Activated T-cell treated with anti-CD3 and anti-CD28 coated beads, Interleukin-2, amount 50 U/mL, for 4 hours (primary cell): ENCODE data around the gene GPR37. TPM values are rescaled to one million over a fixed set of nuclear protein-coding genes. Genes with fewer than 3 reads are reported as not detected.

Experiments used
- ATAC-seq, 2 donors: fragments of 200-7000 bp; cut with Tn5 transposase; one replicate each; pipeline ENCODE4 v1.10.0; 2021
- DNase-seq: peaks from one replicate; pipeline ENCODE4 v3.0.0-alpha.2; 2020
- H3K27me3 Mint-ChIP-seq: one replicate; pipeline ENCODE4 v1.8.0; 2021; ENCODE audit warnings: low read depth, mixed read lengths
- H3K36me3 Mint-ChIP-seq: one replicate; pipeline ENCODE4 v1.8.0; 2022; ENCODE audit warnings: mixed read lengths; ENCODE audit not compliant: insufficient read depth
- H3K4me1 Mint-ChIP-seq: one replicate; pipeline ENCODE4 v1.8.0; 2021; ENCODE audit warnings: low read depth, mixed read lengths
- H3K4me3 Mint-ChIP-seq: one replicate; pipeline ENCODE4 v1.8.0; 2021; ENCODE audit warnings: mild to moderate bottlenecking, moderate library complexity, mixed read lengths
- H3K9me3 Mint-ChIP-seq: one replicate; pipeline ENCODE4 v1.8.0; 2021; ENCODE audit warnings: mixed read lengths
- total RNA-seq, 3 donors: library from RNA; stranded (reverse); gene quantifications; one replicate each; pipeline ENCODE4 v1.2.1, GENCODE V29; 2021

The GPR37 gene
- total RNA-seq, 3 donors from 2014 or later = not detected

- DNase-seq = no peak
- Mint-ChIP-seq H3K27me3 (peaks cover 2% of the 10 kb centered on the region), H3K36me3 (no peaks in the 10 kb centered on the region), H3K4me1 (no peaks in the 10 kb centered on the region), H3K4me3 (no peak overlapping the region), H3K9me3 (no peaks in the 10 kb centered on the region)
- no peak for ATAC-seq
These were observed 41.5 kb downstream of the GPR37 start for GRCh38 chr7:124724079-124724478.

DNA sequence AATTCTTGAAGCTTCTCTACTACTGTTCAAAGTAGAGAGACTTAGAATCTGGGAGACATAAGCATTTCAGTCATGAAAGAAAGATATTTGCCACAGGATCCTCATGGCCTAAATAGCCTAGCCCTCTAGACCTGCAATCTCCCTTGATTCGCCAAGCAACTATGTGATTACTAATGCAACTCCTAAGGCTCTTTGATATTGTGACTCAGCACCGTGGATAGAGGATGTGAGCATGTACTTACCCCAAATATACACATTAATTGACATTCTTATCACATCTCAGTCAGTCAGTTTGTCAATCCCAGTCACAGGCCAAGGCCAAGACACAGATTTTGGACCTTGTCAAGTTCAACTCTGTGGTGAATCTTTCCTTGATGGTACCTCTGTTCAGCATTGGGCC is 42.6 kb downstream of the GPR37 start:
- DNase-seq (no peak), ATAC-seq (no peak)
- Mint-ChIP-seq H3K9me3 (no peaks in the 10 kb centered on the region), H3K36me3 (no peaks in the 10 kb centered on the region), H3K27me3 (peaks cover 2% of the 10 kb centered on the region), H3K4me1 (no peaks in the 10 kb centered on the region), H3K4me3 (no peak overlapping the region)

GRCh38 chr7:124722292-124722691 is 43.3 kb downstream of the GPR37 start:
- DNase-seq (no peak), ATAC-seq (no peak)
- Mint-ChIP-seq H3K27me3 (peaks cover under 1% of the 10 kb centered on the region), H3K9me3 (no peaks in the 10 kb centered on the region), H3K36me3 (no peaks in the 10 kb centered on the region), H3K4me3 (no peak overlapping the region), H3K4me1 (no peaks in the 10 kb centered on the region)

DNA sequence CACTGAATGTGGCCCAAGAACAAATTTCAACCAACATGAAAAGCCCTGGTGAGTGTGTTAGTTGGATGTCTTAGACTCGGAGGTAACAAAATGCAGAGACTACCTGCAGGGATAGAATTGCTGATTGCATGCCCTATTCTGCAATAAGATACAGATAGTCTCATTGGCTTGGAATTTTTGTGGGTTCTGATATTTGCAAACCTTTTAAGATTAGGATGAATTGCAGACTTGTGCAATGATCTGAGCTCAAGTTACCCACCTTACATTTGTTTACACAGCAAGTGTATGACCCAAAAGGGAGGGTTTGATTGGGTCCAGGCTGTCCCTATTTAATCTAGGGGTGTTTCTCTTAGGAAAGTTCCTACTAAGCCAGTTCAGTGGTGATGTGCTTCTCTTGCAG is 45.4 kb downstream of the GPR37 start:
- no peaks in the 10 kb centered on the region for H3K36me3 Mint-ChIP-seq
- peaks cover 5% of the 10 kb centered on the region for H3K9me3 Mint-ChIP-seq
- no peaks in the 10 kb centered on the region for H3K27me3 Mint-ChIP-seq
- ATAC-seq (no peak), DNase-seq (no peak)
- H3K4me3 Mint-ChIP-seq = no peak overlapping the region
- H3K4me1 Mint-ChIP-seq = no peaks in the 10 kb centered on the region

DNA sequence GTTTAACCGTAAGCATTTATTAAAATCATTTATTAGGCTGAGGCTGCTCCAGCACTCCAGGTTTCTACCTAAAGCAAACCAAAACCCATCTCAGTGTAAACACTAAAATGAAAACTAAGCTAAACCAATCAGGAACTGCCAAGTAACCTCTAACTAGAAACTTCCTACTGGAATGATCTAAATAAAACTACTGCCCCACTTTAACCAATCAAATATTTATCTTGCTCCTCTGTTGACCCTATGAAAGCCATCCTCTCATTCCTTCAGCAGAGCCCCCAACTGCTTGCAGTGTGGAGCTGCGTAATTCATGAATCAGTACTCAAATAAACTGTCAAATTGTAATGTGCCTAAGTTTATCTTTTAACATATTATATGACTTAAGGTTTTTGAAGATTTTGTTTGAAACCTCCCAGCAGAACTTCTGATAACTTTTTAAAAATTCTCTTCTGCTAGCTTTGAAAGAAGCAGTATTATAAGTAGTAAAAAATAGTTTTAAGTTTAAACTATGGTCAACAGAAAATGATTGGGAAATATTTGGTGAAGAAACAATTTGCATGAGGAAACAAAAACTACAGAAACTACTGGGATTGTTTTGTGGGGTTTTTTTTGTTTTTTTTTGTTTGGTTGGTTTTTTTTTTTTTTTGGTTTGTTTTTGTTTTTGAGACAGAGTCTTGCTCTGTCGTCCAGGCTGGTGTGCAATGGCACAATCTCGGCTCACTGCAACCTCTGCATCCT is 47.4 kb downstream of the GPR37 start:
- no peak for ATAC-seq
- H3K36me3 Mint-ChIP-seq = no peaks in the 10 kb centered on the region
- H3K9me3 Mint-ChIP-seq = peaks cover 5% of the 10 kb centered on the region
- H3K4me3 Mint-ChIP-seq = no peak overlapping the region
- no peaks in the 10 kb centered on the region for H3K4me1 Mint-ChIP-seq
- no peak for DNase-seq
- no peaks in the 10 kb centered on the region for H3K27me3 Mint-ChIP-seq

DNA sequence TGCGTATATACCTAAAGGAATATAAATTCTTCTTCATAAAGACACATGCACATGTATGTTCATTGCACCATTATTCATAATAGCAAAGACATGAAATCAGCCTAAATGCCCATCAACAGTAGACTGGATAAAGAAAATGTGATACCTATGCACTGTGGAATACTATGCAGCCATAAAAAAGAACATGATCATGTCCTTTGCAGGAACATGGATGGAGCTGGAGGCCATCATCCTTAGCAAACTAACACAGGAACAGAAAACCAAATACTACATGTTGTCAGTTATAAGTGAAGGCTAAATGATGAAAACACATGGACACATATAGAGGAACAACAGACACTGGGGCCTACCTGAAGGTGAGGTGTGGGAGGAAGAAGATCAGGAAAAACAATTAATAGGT is 48.7 kb downstream of the GPR37 start:
- Mint-ChIP-seq H3K9me3 (peaks cover 5% of the 10 kb centered on the region), H3K27me3 (no peaks in the 10 kb centered on the region), H3K36me3 (no peaks in the 10 kb centered on the region), H3K4me3 (no peak overlapping the region), H3K4me1 (no peaks in the 10 kb centered on the region)
- ATAC-seq (no peak), DNase-seq (no peak)

DNA sequence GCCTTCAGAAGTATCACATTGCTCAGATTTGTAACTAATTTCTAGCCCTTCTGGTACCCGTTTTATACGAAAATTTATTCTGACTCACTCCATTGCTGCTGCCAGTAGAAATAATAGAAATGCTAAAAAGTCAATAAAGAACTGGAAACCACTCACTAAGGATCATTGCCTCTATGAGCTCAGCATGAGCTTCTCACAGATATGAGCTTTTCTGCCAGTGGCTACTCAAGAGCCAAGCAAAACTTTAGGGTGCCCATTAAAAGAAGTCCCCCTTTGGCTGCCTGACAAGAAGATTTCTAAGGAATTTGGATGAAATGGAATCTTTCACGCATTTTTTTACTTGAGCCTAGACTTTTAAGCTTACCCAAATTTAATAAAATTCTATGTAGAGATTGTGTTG is 52.5 kb downstream of the GPR37 start:
- DNase-seq (no peak), ATAC-seq (no peak)
- Mint-ChIP-seq H3K27me3 (no peaks in the 10 kb centered on the region), H3K4me3 (no peak overlapping the region), H3K4me1 (no peaks in the 10 kb centered on the region), H3K9me3 (peaks cover 18% of the 10 kb centered on the region), H3K36me3 (no peaks in the 10 kb centered on the region)

- DNase-seq (no peak), ATAC-seq (no peak)
- no peaks in the 10 kb centered on the region for H3K4me1 Mint-ChIP-seq
- no peak overlapping the region for H3K4me3 Mint-ChIP-seq
- no peaks in the 10 kb centered on the region for H3K27me3 Mint-ChIP-seq
- H3K36me3 Mint-ChIP-seq = no peaks in the 10 kb centered on the region
- peaks cover 27% of the 10 kb centered on the region for H3K9me3 Mint-ChIP-seq
These were observed 53.6 kb downstream of the GPR37 start for GRCh38 chr7:124712017-124712416.

DNA sequence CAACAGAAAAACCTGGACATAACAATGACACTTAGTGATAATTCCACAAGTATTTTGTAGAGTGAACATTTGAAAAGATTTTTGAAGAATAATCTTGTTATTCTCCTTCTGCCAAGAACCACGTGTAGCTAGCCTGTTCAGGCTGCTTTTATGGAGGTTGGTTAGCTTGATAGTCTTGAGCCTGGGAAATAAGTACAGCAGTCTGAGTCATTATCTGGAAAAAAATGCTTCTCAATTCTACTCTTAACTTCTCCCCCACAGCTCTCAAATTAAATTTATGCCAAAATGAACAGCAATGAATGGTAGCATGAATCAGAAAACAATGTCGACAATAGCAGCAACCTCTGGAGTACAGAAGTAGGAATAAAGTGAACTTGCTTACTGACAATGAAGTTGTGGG is 63.2 kb downstream of the GPR37 start:
- Mint-ChIP-seq H3K4me1 (no peaks in the 10 kb centered on the region), H3K27me3 (no peaks in the 10 kb centered on the region), H3K9me3 (peaks cover 3% of the 10 kb centered on the region), H3K4me3 (no peak overlapping the region), H3K36me3 (no peaks in the 10 kb centered on the region)
- DNase-seq (no peak), ATAC-seq (no peak)

- H3K4me1 Mint-ChIP-seq = no peaks in the 10 kb centered on the region
- DNase-seq (no peak), ATAC-seq (no peak)
- H3K36me3 Mint-ChIP-seq = no peaks in the 10 kb centered on the region
- H3K4me3 Mint-ChIP-seq = no peak overlapping the region
- no peaks in the 10 kb centered on the region for H3K9me3 Mint-ChIP-seq
- no peaks in the 10 kb centered on the region for H3K27me3 Mint-ChIP-seq
These were observed 63.6 kb downstream of the GPR37 start for GRCh38 chr7:124701955-124702354.

DNA sequence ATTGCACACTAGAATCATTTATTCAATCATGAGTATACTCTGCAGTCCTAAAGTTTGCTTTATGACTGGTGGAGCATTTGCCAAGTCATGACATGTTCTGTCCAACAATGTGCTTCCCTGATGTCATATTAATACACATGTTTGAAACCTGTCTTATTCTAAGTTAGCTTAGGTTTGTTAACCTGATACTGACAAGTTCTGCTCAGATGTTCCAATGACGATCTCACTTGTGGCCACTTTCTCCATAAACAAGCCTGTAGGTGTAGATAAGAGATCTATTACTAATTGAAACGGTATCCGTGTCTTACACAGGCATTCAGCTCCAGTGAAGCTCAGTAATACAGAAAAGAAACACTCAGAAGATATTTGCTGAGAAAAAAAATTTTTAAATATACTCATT is 64.9 kb downstream of the GPR37 start:
- no peak for ATAC-seq
- Mint-ChIP-seq H3K36me3 (no peaks in the 10 kb centered on the region), H3K9me3 (no peaks in the 10 kb centered on the region), H3K27me3 (no peaks in the 10 kb centered on the region), H3K4me1 (no peaks in the 10 kb centered on the region), H3K4me3 (no peak overlapping the region)
- no peak for DNase-seq

DNA sequence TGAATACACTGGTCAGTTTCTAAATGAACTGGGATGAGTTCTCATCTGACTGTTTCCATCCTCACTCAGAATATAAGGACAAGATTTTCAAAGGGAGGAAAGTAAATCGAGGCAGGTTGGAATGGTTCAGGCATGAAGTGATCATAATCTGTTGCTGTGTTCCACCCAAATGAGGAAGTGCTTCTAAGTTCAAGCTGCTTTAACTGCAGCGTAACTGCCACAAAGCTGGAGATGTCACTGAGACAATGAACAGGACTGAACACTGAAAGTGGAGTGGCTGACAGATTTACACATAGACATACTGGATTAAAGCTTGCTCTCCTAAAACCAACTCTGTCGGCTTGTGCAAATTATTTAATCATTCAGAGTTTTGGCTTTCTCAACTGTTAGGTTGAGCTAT is 66.6 kb downstream of the GPR37 start:
- Mint-ChIP-seq H3K4me1 (no peaks in the 10 kb centered on the region), H3K4me3 (no peak overlapping the region), H3K9me3 (peaks cover 5% of the 10 kb centered on the region), H3K27me3 (no peaks in the 10 kb centered on the region), H3K36me3 (no peaks in the 10 kb centered on the region)
- ATAC-seq (no peak), DNase-seq (no peak)

- no peaks in the 10 kb centered on the region for H3K4me1 Mint-ChIP-seq
- no peaks in the 10 kb centered on the region for H3K36me3 Mint-ChIP-seq
- DNase-seq (no peak), ATAC-seq (no peak)
- H3K4me3 Mint-ChIP-seq = no peak overlapping the region
- no peaks in the 10 kb centered on the region for H3K27me3 Mint-ChIP-seq
- H3K9me3 Mint-ChIP-seq = peaks cover 5% of the 10 kb centered on the region
These were observed 67.8 kb downstream of the GPR37 start for GRCh38 chr7:124697746-124698145.
